Peyer's patch (tissue), 4 donors: ENCODE data around the gene GPR37L1.

Experiments used
- CTCF ChIP-seq, 6 experiments: fragments of 450-650 bp in 4 of 6; fragments of 200-600 bp in 2 of 6; sonication (generic) in 1 of 6; IDR thresholded peaks; one replicate each; pipeline ENCODE4 v1.5.1; 2017 to 2019; ENCODE audit warnings: antibody characterized with exemption in 6 of 6, mild to moderate bottlenecking in 3 of 6, moderate library complexity in 1 of 6
- POLR2A ChIP-seq, 2 donors: fragments of 450-650 bp; IDR thresholded peaks; one replicate each; pipeline ENCODE4 v1.5.1; 2017; ENCODE audit warnings: antibody characterized with exemption in 2 of 2, mild to moderate bottlenecking in 2 of 2, moderate library complexity in 2 of 2

GRCh38 chr1:202159534-202160371 lies 37.0 kb downstream of the GPR37L1 start:
- TF ChIP-seq POLR2A (IDR thresholded peaks at IDR 0.05) (no peak), CTCF (IDR thresholded peaks at IDR 0.05) (no peak)
